HG03558 (cell line): ENCODE data around the gene MEIS2.

Experiments used
- ATAC-seq: cut with Tn5 transposase; IDR thresholded peaks from one replicate; pipeline ENCODE4 v1.9.1; 2021; ENCODE audit warnings: moderate number of reproducible peaks; ENCODE audit not compliant: unreplicated experiment; ENCODE audit errors: extremely low read depth

MEIS2 gene

GRCh38 chr15:37099319-37100108 is 835 bp downstream of the MEIS2 start:
- ATAC-seq = no peak

GRCh38 chr15:37098468-37099318 is 1.7 kb downstream of the MEIS2 start:
- ATAC-seq = no peak

DNA sequence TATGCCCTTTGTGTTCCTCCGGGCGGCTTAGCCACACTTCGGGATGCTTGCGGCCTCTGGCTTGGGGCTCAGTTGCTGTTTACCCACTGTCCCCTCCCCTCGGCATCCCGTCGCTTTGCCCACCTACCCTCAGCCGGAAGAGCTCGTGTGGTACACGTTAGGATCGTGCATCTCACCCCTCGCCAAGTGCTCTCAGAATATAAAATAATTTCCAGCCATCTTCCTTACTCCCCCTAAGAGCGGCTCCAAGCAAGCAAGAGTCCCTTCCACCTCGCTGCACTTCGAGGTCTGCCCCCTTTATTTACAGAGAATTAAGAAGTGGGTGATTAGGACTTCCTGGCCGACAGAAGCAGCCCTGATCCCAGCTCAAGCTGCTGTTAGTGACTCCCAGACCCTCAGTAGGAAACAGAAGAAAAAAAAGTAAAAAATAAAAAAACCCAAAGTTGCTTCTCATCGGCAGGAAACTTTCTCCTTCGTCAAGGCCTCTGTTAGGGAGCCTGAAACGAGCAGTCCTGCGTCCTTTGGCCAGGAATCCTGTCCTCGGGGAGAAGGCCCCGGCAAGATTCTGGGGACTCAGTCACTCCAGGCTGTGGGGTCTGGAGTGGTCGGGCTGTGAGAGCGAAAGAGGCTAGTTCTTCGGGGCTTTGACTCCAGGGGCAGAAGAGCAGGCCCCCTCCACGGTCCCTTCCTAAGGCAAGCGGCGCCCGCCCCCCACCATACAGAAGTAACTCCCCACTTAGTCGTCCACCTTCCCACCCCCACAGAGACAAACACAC is 3.0 kb downstream of the MEIS2 start:
- ATAC-seq = no peak

- no peak for ATAC-seq
These were observed 3.7 kb downstream of the MEIS2 start for GRCh38 chr15:37096558-37097143.

GRCh38 chr15:37095770-37096557 is 4.4 kb downstream of the MEIS2 start:
- no peak for ATAC-seq

DNA sequence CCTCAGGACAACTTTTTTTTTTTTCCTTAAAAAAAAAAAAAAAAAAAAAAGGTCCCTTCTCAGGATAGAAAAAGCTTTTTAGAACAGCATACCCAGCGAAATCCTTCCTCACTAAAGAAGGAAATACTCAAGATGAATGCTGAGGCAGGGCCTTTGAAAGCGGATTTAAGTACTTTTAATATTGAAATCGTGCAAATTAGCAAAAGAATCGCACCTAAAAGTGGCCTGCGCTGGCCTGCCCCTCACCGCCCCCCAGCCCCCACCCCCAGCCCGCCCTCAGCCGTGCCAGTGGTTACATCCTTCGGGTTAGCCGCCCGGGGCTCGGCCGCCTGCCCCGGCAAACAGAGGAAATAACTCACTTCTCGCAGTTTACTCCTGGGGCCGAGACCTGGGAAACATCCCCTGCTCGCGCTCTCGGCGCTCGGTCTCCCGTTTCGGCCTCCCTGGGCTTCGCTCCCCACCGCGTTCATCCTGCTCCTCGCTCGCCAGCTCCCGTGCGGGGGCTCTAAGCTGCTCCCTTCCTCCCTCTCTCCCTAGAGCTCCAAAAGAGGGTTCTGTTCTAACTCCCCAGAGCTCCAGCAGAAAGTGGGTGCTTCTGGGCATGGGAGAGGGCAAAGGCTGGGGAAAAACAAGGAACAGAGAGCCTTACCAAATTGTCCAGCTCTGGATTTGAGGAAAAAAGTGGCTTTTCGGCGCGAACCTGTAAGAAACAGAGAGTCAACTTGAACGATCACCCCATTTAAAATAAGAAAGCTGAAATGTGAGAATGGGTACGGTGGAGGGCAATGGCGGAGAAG is 5.2 kb downstream of the MEIS2 start:
- no peak for ATAC-seq

- ATAC-seq = no peak
These were observed 5.9 kb downstream of the MEIS2 start for GRCh38 chr15:37094333-37094914.

DNA sequence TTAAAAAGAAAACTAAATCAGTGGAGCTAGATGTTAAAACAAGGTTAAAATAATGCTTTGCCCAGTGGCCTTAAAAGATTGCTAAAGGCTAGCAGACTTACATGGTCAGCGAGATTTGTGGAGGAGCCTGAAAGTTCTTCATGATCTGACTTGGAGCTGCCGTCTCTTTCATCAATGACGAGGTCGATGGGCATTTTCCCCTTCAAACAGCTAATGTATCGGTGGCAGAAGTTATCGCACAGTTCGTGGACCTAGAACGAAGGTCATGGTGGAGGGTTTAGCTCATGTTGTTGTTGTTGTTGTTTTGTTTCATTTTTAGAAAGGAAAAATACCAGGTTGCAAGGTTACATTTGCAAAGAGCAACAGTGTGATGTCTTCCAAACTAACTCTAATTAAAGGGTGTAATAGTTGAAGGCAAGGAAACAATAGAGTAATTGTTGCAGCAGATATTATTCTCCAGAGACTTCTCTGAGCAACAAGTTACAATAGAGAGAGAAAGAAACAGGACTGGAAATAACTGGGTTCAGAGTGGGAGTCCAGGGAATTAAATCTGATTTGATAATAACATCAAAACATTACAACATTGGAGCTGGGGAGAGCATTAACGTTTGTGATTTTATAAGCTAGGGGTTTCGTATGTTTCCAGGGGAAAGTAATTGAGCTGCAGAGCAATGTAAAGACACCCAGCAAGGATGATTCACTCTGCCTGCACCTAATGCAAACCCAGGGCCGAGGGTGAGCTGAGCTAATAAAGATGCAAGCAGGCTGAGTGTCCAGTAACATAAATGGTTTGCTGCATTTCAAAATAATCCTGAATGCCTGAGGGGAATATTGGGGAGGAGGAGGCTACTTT is 6.6 kb downstream of the MEIS2 start:
- no peak for ATAC-seq

- no peak for ATAC-seq
These were observed 9.7 kb downstream of the MEIS2 start for GRCh38 chr15:37090543-37091175.

GRCh38 chr15:37088436-37088835 is 11.9 kb downstream of the MEIS2 start:
- no peak for ATAC-seq

DNA sequence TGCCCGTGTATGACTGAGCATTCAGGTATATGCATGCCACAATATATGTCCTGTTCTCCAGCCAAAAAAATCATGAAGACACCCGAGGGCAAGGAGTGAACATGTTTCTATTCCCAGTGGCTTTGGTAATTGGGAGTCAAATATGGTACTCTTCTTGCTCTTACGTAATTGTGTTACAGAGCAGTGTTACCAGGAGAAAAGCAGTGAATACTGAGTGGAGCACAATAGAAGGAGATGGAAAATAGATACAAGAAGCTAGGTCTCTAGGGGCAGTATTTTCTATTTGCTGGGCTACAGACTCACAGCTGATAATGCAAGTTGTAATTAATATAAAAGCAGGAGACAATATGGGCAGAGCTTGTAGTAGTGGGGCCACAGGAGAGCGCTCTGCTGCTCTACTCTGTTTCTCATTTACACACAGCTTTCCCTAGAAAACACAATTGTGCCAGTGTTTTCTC is 13.2 kb downstream of the MEIS2 start:
- ATAC-seq = no peak

DNA sequence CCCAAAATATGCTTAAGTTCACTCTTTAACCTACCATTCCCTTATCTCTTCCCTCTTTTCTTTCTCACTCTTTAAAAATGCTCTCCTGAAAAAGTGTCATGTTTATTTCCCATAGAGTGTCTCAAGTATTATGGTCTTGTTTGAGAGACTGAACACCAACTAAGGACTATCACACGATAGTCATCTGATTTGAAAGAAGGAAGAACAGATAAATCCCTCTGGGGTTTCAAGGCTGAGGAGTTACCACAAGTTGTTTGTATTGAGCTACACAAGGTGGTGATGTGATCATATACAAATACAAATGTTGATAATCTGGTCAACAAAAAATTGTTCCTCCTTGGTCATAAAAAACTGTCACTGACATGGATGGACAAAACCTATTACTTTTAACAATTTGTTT is 13.8 kb downstream of the MEIS2 start:
- no peak for ATAC-seq

DNA sequence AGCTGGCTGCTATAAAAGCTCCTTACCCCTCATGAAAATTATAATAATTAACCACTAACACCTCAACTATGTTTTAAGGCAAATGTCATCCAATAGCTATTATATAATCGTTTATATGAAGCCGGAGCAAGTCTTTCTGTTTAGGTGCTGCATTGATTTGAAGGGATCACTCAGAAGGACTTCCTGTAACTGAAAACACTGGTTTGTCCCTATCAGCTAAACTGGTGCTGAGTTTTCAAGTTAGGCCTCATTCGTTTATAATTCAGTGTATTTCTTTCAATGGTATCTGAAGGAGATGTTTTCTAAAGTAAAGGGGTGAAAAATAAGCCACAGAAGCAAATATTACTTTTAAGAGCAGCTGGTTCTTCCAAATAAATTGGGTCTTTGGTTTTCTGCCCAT is 14.2 kb downstream of the MEIS2 start:
- ATAC-seq = no peak

DNA sequence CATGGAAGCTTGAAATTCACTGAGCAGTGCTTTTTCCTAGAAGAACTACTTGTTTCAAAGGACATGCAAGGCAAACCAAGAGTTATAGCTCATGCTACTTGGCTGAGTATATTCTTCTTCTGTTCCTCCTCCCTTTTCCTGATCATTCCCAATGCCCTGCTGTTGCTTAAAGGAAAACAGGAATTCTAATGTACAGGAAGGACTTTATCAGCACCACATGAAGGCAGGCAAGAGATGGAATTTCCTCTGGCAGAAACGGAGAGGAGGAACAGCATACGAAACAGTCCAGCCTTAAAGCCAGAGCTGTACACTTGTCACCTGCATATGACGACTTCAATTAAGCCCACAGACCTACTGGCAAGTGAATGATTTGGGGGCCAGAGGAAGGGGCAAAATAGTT is 15.7 kb downstream of the MEIS2 start:
- no peak for ATAC-seq

GRCh38 chr15:37083610-37084009 is 16.7 kb downstream of the MEIS2 start:
- ATAC-seq = no peak

GRCh38 chr15:37081983-37082382 is 18.4 kb downstream of the MEIS2 start:
- ATAC-seq = no peak

DNA sequence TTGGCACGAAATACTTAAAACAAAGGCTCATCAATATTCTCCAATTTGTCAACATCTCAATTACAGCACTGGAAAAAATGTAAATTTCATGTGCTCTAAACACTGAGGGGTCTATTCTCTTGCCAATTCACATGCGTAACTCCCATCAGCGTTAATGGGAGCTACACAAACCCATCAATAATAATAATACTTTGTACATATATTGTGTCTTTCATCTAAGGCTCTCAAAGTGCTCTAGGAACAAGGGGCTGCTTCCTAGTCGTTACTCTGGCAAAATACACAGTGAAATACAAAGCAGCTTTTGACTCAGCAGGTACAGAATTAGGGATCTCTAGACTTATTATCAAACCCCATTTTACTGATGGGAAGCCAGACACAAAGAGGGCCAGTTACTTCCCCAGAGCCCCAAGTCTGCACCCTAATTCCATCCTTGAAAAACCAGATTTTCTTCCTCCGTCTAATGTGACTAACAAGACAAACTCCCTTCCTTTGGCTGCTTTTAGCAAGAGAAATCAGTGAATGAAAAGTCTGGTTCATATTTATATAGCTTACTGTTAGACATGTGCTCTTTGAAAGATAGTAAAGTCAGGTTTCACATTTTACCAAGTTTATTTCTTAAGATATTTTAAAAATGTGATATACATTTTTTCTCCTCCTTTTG is 20.0 kb downstream of the MEIS2 start:
- no peak for ATAC-seq
